ACHN (cell line): Measurements from ENCODE around the gene NELFE.

Experiments
- DNase-seq: peaks from one replicate; pipeline ENCODE4 v3.0.0-alpha.2; 2015
- in situ Hi-C: cut with HindIII; loops from 2 replicates; pipeline ENCODE4 v1.10.0; 2017; ENCODE audit warnings: low sequenced_read_pairs, low pct_ligation_motif_present, low pct_unique_long_range_greater_than_20kb

The NELFE gene

DNA sequence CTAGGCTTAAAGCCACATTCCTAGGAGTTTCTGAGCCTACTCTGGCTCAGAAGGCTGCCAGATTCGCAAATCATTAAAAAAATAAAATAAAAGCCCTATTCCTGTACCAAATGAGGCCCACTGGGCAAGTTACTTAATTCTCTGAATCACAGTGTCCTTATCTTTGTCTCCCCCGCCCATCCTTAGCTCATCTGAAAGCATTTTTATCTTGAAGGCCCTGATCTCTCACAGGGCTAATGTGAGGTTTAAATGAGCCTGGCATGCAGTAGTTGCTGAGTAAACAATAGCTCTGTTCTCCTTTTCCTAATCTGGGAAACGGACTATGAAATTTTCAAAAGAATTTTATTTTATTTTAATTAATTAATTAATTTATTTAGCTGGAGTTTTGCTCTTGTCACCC is 54.8 kb downstream of the NELFE start:
- in situ Hi-C loops: no loop called here

More for the DNA sequence above, 54.8 kb downstream of the NELFE start:
- no peak for DNase-seq
